GM18505 (cell line): ENCODE measurements around the gene NEDD4L.

Source experiments
- ATAC-seq: cut with Tn5 transposase; IDR thresholded peaks from one replicate; pipeline ENCODE4 v1.9.1; 2021; ENCODE audit not compliant: unreplicated experiment
- POLR2A ChIP-seq: IDR thresholded peaks from 4 replicates; pipeline ENCODE4 v1.6.1; 2011; ENCODE audit warnings: borderline replicate concordance; ENCODE audit not compliant: insufficient read depth, insufficient read length; ENCODE audit errors: extremely low read depth

The NEDD4L gene

GRCh38 chr18:58116818-58117217, 72.8 kb downstream of the NEDD4L start:
- TF ChIP-seq POLR2A, result no peak
- no peak for ATAC-seq

- TF ChIP-seq POLR2A, result no peak
- ATAC-seq, result no peak
These were observed 73.9 kb downstream of the NEDD4L start for GRCh38 chr18:58117786-58118403.

- no peak for ATAC-seq
These were observed 74.5 kb downstream of the NEDD4L start for GRCh38 chr18:58118536-58118935.

DNA sequence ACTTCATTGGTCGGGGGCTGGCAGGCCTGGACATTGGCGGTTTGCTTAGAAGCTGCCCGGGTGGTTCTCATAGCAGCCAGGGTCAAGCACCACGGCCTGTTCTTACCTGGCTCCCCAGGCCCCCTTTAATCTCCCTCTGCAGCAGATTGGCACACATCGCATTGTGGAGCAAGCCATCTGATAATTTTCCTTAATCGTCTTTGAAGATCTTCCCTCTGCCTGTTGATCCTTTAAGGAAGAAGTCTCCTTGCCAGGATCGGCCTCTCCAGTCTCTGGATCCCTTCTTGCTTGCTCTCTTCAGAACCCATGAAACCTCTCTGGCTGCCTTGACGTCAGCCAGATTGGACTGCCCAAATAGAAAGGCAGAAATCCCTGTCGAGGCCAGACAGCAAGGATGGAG, 75.8 kb downstream of the NEDD4L start:
- no peak for TF ChIP-seq POLR2A
- ATAC-seq, result no peak

More at GRCh38 chr18:58118536-58118935, 74.5 kb downstream of the NEDD4L start:
- TF ChIP-seq POLR2A, result no peak

GRCh38 chr18:58124475-58124874, 80.4 kb downstream of the NEDD4L start:
- ATAC-seq, result no peak
- no peak for TF ChIP-seq POLR2A

DNA sequence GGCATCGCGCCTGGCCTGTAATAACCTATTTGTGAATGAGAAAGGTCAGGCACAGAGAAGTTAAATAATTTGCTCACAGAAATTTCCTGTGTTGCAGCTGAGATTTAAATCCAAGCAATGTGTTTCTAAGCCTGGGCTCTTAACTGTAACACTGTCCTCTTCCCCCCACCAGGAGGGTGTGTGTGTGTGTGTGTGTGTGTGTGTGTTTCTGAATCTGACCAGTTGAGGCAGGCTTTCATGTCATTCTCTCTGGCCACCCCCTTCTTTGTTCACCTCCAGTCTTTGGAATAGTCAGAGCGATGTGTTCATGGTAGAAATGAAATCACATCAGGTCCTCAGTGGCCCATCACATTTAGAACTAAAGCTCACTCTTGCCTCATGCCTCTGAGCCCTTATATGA, 81.2 kb downstream of the NEDD4L start:
- no peak for TF ChIP-seq POLR2A
- no peak for ATAC-seq

DNA sequence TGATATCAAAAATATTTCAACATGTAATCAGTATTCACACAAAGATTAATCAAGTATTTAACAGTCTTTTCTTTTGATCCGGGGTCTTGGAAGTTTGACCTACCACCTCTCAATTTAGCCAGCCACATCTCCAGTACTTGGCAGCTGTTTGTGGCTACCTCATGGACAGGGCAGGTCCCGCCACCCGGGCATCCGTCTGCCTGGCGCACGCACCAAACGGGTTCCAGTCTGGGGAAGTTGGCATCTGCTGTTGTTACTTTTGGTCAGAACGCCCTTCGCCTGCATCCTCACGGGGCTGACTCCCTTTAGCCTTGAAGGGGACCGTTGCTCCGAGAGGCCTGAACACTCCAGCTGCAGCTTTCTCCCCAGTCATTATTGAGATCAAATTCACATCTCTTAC, 81.7 kb downstream of the NEDD4L start:
- TF ChIP-seq POLR2A, result no peak
- ATAC-seq, result no peak

GRCh38 chr18:58128381-58129374, 84.7 kb downstream of the NEDD4L start:
- ATAC-seq, result no peak
- TF ChIP-seq POLR2A, result no peak

DNA sequence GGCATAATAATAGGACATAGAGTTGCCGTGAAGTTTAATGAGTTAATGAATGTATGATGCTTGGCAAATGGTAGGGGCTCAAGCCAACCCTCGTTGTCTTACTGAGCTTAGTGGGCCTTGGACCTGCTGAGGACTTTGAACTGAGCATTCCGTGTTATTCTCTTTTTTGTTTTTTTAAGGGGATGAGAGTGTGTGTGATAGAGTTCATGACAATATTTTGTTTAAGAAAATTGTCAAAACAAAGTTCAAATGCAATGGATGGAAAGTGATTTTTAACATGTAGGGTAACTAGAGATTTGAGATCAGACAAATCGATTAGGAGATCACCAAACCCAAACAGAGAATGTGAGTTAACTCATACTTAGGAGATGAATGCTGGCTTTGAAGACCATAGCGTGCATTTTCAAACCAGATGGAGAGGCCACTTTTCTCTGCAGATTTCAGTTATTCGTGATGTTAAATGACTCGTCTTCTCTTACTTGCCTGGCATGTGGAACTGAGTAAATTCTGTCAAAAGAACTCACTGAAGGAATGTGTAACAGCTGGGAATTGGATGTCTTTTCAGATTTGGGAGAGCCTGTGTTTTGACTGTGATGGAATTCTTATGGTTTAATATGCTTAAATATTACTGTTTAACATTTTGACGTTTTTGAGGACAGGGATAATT, 88.7 kb downstream of the NEDD4L start:
- no peak for TF ChIP-seq POLR2A
- no peak for ATAC-seq

DNA sequence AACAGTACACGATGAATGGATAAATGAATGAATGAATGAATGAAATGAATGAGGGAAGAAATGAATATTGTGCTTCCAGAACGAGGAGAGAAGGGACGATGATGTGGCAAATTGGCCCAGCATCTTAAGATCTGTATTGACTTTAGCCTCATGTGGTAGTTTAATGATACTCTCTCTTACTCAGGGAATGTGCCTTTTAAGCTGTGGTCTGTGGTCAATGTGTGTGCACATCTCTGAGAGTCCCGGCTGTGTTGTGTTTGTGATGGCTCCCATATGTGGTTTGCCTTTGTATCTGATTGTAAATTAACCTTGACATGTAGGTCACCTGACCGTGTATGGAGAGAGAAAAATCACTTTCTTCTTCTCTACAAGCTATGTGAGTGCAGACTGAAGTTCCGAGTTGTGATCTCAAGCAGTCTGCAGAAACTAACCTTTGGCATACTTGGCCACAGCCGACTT, 91.2 kb downstream of the NEDD4L start:
- TF ChIP-seq POLR2A, result no peak
- no peak for ATAC-seq

- no peak for ATAC-seq
- no peak for TF ChIP-seq POLR2A
These were observed 91.8 kb downstream of the NEDD4L start for GRCh38 chr18:58135701-58136331.

DNA sequence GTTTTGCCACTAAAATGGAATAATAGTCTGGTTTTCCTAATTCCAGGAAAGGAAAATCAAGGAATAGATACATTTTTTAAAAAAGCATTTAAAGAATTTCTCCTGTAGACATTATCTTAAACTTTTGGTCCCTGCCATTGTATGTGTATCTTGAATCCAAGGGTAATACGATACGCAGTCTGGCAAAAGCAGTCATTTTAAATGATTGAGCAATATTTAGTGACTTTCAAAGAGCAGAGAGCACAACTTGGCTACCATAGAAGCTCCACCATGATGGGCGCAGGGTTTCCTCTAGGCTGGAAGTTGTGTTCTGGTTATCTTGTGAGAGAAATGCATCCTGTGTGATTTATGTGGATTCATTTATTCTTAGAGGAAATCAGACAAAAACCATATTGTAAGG, 92.9 kb downstream of the NEDD4L start:
- ATAC-seq, result no peak
- no peak for TF ChIP-seq POLR2A
